Measurements from ENCODE around the gene SSC5D.

The SSC5D gene

GRCh38 chr19:55567708-55568328 lies 79.6 kb downstream of the SSC5D start:
- DNase-seq: no peak

Data from activated T-cell treated with anti-CD3 and anti-CD28 coated beads, Interleukin-2, amount 50 U/mL, for 1 hour (primary cell).